Left lung (tissue), 10 donors: Measurements from ENCODE around the gene CNTN5. TPM values are rescaled to one million over a fixed set of nuclear protein-coding genes. Genes with fewer than 3 reads are reported as not detected.

Experiments used
- ATAC-seq: fragments of 200-7000 bp; cut with Tn5 transposase; one replicate; pipeline ENCODE4 v1.9.1; 2020; ENCODE audit warnings: moderate library complexity
- DNase-seq, 4 donors: peaks; one replicate each; pipeline ENCODE4 v3.0.0-alpha.2; 2013 to 2020
- H3K27ac ChIP-seq, 2 donors: fragments of 200-600 bp; sonication (generic) in 1 of 2; one replicate each; pipeline versions ENCODE4 v1.5.0 to v1.8.0; 2020 to 2021
- H3K27me3 ChIP-seq, 2 donors: fragments of 200-600 bp; sonication (generic) in 1 of 2; one replicate each; pipeline versions ENCODE4 v1.5.0 to v1.8.0; 2020 to 2021
- H3K36me3 ChIP-seq, 2 donors: fragments of 200-600 bp; sonication (generic) in 1 of 2; one replicate each; pipeline versions ENCODE4 v1.5.0 to v1.8.0; 2020 to 2021
- H3K4me1 ChIP-seq, 2 donors: fragments of 200-600 bp; one replicate each; pipeline ENCODE4 v1.8.0; 2021
- H3K4me3 ChIP-seq, 2 donors: fragments of 200-600 bp; sonication (generic) in 1 of 2; one replicate each; pipeline versions ENCODE4 v1.5.0 to v1.8.0; 2020 to 2021; ENCODE audit warnings: mild to moderate bottlenecking in 1 of 2
- H3K9me3 ChIP-seq, 2 donors: fragments of 200-600 bp; sonication (generic) in 1 of 2; one replicate each; pipeline versions ENCODE4 v1.5.0 to v1.8.0; 2020 to 2021
- intact Hi-C, 2 donors: fragments of 100-400 bp; cut with DNase I; formaldehyde crosslinking; loops; one replicate each; pipeline versions ENCODE4 v1.11.2 to v1.14.2; 2022
- polyA plus RNA-seq, 6 donors: library from polyadenylated mRNA; unstranded; fragments of 120-200 nt; gene quantifications; one replicate each; pipeline ENCODE4 v1.2.1, GENCODE V29; 2013; ENCODE audit not compliant: insufficient read length in 6 of 6
- total RNA-seq, 2 donors: library from RNA; stranded (reverse); fragmentation: NEBNext Ultra II Directional; extraction: Animal tissue kit (Norgen Biotek cat#: 25700); gene quantifications; one replicate each; pipeline ENCODE4 v1.2.1, GENCODE V29; 2021
- TF ChIP-seq, protein P1 (sequence below), 2 donors: fragments of 200-600 bp; sonication (generic) in 1 of 2; IDR thresholded peaks; one replicate each; pipeline versions ENCODE4 v1.5.0 to v1.8.0; 2021; ENCODE audit warnings: antibody characterized with exemption in 2 of 2
- donor health status: DM: no; HTN: yes; CAD: no.
- donor health status: DM: no; HTN: no; CAD: no.

CNTN5 gene
- total and polyA plus RNA-seq, 8 donors = 0.08 to 0.34 (median 0.24) TPM; not detected in 1

GRCh38 chr11:99881610-99882009, 860.9 kb downstream of the CNTN5 start:
- intact Hi-C loops = no loop called here
- H3K4me1 ChIP-seq = no peaks in the 10 kb centered on the region
- no peaks in the 10 kb centered on the region for H3K27me3 ChIP-seq
- TF ChIP-seq, protein P1, sequence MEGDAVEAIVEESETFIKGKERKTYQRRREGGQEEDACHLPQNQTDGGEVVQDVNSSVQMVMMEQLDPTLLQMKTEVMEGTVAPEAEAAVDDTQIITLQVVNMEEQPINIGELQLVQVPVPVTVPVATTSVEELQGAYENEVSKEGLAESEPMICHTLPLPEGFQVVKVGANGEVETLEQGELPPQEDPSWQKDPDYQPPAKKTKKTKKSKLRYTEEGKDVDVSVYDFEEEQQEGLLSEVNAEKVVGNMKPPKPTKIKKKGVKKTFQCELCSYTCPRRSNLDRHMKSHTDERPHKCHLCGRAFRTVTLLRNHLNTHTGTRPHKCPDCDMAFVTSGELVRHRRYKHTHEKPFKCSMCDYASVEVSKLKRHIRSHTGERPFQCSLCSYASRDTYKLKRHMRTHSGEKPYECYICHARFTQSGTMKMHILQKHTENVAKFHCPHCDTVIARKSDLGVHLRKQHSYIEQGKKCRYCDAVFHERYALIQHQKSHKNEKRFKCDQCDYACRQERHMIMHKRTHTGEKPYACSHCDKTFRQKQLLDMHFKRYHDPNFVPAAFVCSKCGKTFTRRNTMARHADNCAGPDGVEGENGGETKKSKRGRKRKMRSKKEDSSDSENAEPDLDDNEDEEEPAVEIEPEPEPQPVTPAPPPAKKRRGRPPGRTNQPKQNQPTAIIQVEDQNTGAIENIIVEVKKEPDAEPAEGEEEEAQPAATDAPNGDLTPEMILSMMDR (IDR thresholded peaks at IDR 0.05) = no peak
- ATAC-seq (no peak), DNase-seq (no peak)
- no peak overlapping the region for H3K27ac ChIP-seq
- no peaks in the 10 kb centered on the region for H3K9me3 ChIP-seq
- no peak overlapping the region for H3K4me3 ChIP-seq
- H3K36me3 ChIP-seq = no peaks in the 10 kb centered on the region

DNA sequence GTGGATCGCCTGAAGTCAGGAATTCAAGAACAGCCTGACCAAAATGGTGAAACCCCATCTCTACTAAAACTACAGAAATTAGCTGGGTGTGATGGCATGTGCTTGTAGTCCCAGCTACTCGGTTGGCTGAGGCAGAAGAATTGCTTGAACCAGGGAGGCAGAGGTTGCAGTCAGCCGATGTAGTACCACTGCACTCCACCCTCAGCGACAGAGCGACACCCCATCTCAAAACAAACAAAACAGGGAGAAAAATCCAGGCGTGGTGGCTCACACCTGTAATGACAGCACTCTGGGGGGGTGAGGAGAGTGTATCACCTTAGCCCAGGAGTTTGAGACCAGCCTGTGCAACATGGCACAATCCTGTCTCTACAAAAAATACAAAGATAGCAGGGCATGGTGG, 864.0 kb downstream of the CNTN5 start:
- no peaks in the 10 kb centered on the region for H3K27me3 ChIP-seq

DNA sequence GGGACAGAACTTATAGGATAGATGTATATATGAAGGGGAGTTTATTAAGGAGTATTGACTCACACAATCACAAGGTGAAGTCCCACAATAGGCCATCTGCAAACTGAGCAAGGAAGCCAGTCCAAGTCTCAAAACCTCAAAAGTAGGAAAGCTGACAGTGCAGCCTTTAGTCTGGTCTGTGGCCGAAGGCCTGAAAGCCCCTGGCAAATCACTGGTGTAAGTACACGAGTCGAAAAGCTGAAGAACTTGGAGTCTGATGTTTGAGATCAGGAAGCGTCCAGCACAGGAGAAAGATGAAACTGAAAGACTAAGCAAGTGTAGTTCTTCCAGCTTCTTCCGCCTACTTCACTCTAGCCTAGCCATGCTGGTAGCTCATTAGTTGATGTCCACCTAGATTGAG, 866.7 kb downstream of the CNTN5 start:
- H3K27ac ChIP-seq = no peak overlapping the region
- TF ChIP-seq, protein P1 (IDR thresholded peaks at IDR 0.05) = no peak
- no peaks in the 10 kb centered on the region for H3K36me3 ChIP-seq
- H3K27me3 ChIP-seq = no peaks in the 10 kb centered on the region
- H3K9me3 ChIP-seq = peaks cover 0 to 4% of the 10 kb centered on the region in 2 donors
- DNase-seq (no peak), ATAC-seq (no peak)
- H3K4me1 ChIP-seq = no peaks in the 10 kb centered on the region
- no peak overlapping the region for H3K4me3 ChIP-seq
- intact Hi-C loops = no loop called here

More for the DNA sequence above, 864.0 kb downstream of the CNTN5 start:
- DNase-seq (no peak), ATAC-seq (no peak)
- intact Hi-C loops = no loop called here
- TF ChIP-seq, protein P1 (IDR thresholded peaks at IDR 0.05) = no peak
- Histone ChIP-seq H3K9me3 (no peaks in the 10 kb centered on the region), H3K4me1 (no peaks in the 10 kb centered on the region), H3K4me3 (no peak overlapping the region), H3K36me3 (no peaks in the 10 kb centered on the region), H3K27ac (no peak overlapping the region)

DNA sequence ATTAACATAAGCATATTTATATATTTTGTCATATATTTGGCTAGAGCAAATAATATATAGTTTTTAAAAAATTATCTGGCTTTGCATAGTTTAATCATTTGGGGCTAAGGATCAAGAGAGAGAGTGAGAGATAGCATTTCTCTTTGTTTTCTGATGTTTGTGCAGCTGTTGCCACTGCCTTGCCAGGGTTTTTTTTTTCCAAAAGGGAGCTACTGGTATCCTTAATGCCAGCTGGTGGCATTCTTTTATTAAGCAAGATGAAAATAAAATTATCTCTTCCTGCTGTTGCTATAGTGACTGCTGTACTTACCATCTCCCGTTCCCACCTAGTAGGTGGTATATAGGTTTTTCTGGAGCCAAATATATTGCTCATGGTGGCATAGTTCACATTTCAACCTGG, 873.1 kb downstream of the CNTN5 start:
- no peaks in the 10 kb centered on the region for H3K4me1 ChIP-seq
- H3K4me3 ChIP-seq = no peak overlapping the region
- H3K9me3 ChIP-seq = peaks cover 0 to 28% of the 10 kb centered on the region in 2 donors
- DNase-seq = no peak
- no peaks in the 10 kb centered on the region for H3K36me3 ChIP-seq
- no peaks in the 10 kb centered on the region for H3K27me3 ChIP-seq
- no peak overlapping the region for H3K27ac ChIP-seq
- intact Hi-C loops = no loop called here
- TF ChIP-seq, protein P1 (IDR thresholded peaks at IDR 0.05) = no peak
- ATAC-seq = no peak

DNA sequence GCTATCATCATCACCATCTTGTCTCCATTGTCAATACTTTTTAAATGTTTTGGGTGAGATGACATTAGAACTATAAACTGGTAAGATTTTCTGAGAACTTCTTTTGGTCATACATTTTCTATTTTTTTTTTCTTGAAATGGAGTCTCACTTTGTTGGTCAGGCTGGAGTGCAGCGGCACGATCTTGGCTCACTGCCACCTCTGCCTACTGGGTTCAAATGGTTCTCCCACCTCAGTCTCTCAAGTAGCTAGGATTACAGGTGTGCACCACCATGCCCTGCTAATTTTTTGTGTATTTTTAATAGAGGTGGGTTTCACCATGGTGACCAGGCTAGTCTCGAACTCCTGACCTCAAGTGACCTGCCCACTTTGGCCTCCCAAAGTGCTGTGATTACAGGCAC, 880.4 kb downstream of the CNTN5 start:
- H3K9me3 ChIP-seq = peaks cover 0 to 18% of the 10 kb centered on the region in 2 donors
- intact Hi-C loops = no loop called here
- DNase-seq (no peak), ATAC-seq (no peak)
- H3K27ac ChIP-seq = no peak overlapping the region
- no peaks in the 10 kb centered on the region for H3K27me3 ChIP-seq
- H3K36me3 ChIP-seq = no peaks in the 10 kb centered on the region
- TF ChIP-seq, protein P1 (IDR thresholded peaks at IDR 0.05) = no peak
- H3K4me1 ChIP-seq = no peaks in the 10 kb centered on the region
- H3K4me3 ChIP-seq = no peak overlapping the region
